NOMO-1 treated with dmso at 0.1 percent for 144 hours (cell line): ENCODE measurements around the gene POC1A.
"Not testable (repeated sequence)": the region's sequence is repeated elsewhere in the genome, so short reads cannot be mapped to it uniquely, and the experiment has no call there.

ENCODE experiments used
- DNase-seq: peaks from one replicate; lab custom pipeline; 2025; ENCODE audit not compliant: unreplicated experiment; lab: John Stamatoyannopoulos, UW

The POC1A gene

DNA sequence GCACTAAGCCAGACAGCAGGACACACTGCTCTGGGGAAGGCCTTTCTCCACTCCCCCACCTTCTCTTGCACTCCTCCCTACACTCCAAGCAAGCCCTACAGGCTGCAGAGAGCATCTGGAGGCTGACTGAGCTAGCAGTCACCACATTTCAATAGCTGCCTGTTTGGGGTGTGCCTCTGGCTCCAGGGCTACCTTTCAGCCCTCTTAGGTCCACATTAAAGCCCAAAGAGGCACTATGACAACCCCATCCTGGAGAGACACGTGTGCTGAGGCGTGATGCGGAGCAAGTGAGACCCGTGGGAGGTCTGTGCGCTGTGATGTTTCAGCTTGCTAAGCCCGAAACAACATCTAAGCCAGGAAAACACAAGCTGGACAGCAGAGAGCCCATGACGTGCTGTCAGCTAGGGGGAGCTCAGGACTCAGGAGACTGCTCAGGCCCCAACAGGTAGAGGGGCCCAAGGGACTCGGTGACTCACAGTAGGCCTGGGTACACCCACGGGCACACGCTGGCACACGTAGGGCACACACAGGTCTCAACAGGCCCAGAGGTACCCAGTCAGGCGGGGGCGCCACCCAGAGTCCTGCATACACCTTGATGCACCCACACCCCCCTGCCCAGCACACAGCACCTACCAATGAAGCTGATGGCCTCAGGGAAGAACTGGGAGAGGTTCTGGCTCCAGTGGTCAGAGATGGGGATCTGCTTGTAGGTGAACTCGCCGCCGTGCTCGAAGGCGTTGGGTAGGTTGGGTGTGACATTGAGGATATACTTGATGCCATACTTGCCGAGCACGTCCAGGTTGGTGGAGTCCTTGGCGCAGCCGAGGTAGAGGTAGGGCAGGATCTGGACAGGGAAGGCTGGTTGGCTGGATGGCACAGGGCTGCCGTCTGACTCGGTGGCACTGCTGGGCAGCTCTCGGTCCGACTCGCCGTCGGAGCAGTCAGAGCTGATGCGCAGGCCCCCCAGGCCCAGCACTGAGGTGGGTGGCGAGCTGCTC is 100.6 kb downstream of the POC1A start:
- no peak for DNase-seq

DNA sequence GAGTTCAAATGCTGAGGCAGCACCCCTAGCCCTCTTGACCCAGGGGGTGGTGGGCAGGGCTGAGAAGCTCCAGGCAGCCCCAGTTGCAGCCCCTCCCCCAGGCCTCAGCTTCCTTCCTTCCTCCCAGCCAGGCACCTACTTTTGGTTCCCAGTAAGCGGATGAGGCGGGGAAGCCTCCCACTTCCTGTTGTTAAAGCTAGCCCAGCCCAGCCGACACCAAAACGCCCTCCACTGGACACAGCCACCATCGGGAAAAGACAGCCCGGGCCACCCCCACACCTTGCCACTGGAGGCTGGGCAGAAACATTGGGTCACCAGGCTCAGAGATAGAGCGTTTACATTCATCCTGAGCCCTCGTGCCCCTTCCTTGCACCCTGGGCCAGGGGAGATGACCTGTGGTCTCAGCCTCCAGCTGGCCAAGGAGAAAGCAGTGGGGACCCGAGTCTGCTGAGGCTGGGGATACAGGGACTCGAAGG is 101.4 kb downstream of the POC1A start:
- DNase-seq: peak; percentile 38

DNA sequence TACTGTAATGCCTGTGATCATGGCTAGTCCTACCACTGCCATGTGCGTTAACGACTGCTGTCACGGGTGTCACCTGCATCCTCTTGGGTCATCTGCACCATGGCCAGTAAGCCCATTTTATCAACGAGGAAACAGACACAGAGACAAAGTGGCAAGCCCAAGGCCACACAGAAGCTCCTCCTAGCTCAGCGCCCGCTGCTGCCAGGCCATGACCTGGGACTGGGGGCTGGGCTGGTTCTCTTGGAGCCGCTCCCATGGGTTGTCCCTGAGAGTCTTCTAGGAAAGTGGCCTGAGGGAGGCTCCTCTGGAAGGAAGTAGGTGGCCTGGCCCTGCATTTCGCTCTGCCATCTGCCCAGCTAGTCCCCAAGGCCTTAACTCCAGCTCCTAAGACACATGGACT is 102.8 kb downstream of the POC1A start:
- DNase-seq: no peak

DNA sequence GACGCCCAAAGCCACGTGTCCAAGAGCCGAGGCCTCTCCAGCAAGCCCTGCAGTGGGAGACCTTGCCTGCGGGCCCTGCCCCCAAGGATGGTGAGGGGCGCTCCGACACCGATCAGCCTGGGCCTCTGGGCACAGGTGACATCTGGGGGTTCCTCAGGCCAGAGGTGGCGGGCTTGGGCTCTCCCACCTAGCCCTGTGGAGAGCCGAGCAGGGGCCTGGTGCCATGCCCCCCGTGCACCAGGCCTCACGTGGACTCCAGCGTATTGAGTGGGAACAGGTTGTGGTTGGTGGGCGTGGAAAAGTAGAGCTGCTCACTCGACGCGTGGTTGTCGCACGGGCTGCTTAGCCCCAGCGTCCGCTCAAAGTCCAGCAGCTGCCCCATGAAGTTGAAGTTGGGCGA is 103.7 kb downstream of the POC1A start:
- DNase-seq: no peak

DNA sequence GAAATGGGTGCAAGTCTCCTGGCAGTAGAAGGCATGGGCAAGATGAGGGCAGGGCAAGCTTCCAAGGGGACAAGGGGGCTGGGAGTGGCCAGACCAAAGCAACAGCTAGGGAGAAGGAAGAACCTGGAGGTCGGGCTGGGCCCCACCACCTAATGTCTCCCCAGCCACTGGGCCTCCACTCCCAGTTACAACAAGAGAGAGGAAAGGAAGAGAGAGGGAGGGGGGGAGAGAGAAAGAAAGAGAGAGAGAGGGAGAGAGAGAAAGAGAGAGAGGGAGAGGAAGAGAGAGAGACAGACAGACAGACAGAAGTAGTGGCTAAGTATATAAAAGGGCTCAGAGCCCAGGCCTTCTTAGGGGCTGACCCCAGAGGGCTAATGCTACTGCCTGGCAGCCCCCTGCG is 104.7 kb downstream of the POC1A start:
- DNase-seq: no peak

DNA sequence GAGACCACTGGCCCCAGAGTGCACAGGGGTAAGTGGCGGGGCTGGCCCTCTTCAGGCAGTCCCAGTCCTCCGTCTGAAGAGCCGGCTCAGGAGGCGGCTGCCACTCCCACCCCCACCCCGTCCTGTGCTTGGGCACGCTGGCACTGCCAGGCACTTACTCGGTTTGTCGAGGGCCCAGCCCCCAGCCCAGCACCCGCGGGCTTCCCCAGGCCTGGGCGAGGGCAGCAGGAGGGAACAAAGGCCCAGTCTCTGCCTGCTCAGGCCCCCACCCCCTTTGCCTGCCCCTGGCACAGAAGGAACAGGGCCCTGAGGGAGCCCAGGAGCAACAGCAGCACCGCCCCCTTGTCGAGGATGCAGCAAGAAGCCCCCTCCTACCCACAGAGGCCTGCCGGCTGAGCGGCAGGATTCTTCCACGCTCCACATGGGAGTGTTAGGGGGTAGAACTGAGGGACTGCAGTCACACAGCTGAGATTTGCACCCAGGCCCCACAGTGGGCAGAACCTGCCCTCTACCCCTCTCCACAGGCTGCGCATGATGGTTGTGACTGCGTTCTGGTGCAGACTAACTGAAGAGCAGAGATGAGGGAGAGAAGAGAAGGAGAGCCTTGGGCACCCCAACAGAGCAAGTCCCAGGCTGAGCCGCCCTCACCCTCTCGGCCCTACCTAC is 106.8 kb downstream of the POC1A start:
- no peak for DNase-seq

DNA sequence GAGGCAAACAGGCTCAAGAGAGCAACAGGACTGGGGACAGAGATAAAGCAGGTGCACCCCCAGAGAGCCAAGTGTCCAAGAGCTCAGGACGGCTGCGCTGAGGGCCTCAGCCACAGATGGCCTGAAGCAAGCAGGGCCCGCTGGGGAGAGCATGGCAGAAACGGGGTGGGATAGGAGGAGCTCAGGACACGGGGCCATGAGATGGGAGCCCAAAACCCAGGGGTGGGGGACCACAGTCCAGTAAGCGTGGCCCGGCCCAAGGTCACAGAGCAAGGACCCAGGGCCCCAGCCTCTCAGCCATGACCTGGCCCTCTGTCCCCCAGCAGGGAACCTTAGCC is 107.4 kb downstream of the POC1A start:
- no peak for DNase-seq

DNA sequence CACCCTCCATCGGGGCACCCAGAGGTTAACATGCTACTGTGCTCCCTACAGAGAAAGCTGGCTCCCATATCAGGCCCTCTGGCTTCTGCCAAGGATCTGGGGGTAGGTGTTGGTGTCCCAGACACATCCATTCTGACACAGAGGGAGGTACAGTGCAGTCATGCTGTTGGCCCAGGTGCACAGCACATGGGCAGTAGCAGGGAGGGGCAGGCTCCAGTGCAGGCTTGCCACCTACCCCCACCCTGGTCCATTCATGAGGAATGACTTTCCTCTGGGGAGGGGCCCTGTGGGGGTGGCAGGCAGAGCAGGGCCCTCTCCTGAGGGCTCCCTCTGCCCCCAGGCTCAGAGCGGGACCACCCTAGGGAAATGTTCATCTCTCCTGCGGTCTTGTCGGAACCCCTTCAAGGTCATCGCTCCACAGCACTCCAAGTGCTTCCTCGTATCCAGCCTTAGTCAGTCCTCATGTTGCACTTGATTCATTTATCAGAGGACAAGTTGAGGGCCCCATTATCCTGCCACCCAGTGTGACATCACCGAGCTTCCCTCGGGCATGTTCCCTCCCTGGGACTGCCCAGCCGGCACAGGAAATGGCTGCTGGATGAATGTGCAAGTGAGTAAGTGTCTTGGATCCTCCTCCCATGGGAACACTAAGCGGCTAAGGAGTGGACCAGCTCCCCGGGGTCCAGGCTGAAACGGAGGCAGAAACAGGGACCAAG is 107.9 kb downstream of the POC1A start:
- no peak for DNase-seq

DNA sequence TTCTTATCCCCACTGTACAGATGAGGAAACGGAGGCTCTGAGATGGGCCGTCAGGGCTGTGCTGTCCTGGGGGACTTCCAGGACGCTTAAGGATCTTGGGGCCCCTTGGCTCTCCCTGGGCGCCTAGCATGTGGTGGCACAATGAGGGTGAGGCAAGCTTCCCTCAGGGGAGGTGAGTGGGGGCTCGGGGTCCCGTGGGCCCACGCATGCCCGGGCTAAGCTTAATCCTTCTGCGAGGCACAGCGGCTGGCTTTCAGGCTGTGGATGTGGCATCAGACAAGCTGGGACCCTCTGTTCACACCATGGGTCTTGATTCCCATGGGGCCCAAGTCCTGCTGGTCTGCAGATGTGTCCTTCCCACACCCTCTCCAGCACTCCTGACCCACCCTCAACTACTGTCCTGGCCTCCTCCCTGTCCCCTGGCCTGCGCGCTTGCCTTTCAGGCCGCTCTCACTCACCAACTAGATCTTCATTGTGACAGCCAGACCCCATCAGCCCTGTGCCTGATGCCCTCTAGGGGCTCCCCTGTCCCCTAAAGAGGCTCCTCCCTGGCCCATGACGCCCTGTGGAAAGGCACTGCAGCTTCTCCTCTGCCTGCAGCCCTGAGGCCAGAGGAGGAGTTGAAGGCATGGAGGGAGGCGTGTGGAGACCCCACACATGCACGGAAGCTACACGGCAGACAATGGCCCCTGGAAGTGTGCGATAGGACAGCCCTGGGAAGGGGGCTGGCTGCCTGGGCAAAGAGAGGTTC is 109.2 kb downstream of the POC1A start:
- DNase-seq: no peak

DNA sequence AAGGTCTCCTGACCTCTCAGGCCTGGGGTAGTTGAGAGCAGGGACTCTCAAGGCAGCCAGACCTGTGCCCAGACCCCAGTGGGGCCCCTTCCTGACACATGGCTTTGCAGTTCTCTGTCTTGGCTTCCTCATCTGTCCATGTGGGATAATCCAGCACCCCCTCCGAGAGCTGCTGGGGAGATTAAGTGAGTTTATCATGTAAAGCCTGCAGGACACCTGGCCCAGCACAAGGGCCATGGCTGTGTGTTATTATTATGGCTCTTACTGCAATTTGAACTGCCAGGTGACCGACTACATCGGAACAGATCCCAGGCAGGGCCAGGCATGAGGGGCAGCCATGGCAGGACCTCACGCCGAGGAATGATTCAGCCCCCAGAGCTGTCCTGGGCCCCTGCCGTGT is 110.5 kb downstream of the POC1A start:
- no peak for DNase-seq

DNA sequence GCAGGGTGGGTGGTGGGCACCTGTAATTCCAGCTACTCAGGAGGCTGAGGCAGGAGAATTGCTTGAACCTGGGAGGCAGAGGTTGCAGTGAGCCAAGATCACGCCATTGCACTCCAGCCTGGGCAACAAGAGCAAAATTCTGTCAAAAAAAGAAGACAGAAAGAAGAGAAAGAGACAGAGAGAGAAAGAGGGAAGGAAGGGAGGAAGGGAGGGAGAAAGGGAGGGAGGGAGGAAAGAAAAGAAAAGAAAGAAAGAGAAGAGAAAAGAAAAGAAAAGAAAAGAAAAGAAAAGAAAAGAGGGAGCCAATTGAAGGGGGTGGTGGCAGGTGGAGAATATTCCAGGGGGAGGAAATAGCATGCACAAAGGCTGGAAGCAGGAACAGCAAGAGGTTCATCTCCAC is 111.2 kb downstream of the POC1A start:
- DNase-seq: not testable (repeated sequence)

DNA sequence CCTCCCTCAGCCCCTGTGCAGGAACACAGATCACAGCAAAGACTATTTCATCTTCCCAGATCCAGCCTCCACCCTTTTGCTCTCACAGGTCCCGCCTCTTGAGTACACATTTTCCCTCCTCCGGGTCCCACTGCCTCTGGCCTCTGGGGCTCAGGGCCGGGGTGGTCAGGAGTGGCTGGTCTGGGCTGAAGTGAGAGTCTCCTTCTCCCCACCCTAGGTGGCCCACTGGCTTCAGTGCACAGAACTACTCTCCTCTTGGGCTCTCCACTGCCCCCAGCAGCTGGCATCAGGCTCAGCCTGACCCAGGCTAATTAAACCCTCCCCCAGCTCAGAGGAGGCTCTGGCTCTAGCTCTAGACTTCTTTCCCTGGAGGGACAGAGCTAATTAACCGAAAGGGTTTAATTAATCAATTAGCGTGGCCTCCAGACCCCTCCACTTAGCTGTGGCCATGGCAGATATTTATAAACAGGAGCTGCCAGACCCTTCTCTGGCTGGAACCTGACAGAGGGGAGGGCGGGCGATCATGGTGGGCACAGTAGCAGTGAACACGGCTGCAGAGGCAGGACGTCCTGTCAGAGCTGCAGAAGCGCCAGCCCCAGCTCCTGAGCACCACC is 113.0 kb downstream of the POC1A start:
- no peak for DNase-seq

DNA sequence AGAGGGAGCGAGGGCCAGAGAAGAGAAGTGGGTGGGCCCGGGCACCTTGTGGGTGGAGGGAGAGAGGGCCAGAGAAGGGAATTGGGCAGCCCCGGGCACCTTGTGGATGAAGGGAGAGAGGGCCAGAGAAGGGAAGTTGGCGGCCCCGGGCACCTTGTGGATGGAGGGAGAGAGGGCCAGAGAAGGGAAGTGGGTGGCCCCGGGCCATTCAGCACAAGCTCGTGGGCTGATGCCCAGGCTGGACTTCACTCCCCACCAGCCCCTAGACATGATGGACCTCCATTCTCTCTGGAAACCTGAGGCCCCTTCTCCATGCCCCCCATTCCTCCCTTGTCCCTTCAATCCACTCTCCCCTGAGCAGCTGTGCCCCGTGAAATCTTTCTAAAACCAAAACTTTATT is 113.6 kb downstream of the POC1A start:
- DNase-seq: no peak

DNA sequence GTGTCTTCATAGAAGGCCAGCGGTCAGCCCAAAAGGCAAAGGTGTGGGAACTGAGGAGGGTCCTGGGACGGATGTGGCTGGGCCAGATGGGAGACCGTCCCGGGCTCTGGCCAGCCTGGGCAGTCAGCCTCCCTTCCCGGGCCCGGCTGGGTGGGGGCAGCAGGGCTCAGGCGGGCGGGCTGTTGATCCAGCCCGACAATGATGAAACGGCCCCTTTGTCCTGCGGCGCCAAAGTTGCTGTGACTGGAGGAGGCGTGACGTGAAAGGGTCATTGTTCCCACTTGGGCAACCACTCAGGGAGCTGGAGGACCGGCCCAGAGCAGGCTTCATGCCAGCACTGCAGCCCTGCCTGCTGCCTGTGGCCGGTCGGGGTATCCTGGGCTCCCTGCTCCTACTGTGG is 114.4 kb downstream of the POC1A start:
- DNase-seq: no peak

DNA sequence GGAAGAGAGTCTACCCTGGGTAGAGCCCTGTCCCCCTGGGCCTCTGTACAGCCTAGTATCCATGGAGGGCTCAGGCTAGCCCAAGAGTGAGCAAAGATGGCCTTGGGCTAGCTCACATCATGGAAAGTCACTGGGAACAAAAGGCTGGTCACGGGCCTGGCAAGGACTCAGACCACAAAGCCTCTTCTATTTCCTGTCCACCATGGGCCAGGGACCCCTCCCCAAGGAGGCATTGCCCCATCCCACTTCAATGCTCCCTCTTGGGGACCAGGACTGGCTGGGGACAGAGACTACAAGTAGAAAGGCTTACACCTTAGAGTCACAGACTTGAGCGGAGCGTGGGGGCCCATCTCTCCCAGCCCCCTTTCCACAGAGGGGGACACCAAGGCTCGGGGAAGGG is 114.8 kb downstream of the POC1A start:
- DNase-seq: no peak

DNA sequence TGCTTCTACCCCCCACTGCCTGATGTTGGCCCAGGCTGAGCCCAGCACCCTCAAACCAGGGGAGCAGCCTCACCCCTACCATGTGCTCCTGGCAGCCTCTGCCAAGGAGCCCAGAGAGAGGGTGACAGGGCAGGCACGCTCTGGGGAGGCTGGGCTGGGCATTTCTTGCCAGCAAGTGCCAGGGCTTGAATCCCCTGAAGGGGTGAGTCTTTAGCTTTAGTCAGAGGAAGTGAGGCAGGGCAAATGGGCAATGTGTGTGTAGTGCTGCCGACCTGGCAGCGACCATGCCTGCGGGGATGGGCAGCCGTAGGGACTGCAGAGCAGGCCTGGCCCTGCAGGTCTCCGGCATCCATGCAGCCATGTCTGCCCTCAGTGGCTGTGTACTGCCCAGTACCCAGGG is 116.0 kb downstream of the POC1A start:
- DNase-seq: no peak

DNA sequence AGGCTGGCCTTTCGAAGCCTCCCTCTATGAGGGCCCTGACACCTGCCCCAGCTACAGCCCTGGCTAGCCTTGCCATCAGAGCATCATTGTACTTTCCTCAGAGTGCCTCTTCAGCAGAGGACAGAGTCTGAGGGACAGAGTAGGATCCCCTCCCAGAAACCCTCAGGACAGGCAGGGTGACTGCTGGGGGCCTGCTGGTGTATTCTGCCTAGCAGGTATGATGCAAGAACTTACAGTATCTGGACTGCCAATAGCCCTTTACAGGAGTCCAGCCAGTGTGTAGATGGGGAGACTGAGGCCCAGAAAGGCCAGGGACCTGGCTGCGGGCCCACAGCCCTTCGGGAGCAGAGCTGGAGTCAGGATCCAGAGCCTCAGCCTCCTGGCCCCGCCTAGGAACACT is 116.9 kb downstream of the POC1A start:
- DNase-seq: no peak

DNA sequence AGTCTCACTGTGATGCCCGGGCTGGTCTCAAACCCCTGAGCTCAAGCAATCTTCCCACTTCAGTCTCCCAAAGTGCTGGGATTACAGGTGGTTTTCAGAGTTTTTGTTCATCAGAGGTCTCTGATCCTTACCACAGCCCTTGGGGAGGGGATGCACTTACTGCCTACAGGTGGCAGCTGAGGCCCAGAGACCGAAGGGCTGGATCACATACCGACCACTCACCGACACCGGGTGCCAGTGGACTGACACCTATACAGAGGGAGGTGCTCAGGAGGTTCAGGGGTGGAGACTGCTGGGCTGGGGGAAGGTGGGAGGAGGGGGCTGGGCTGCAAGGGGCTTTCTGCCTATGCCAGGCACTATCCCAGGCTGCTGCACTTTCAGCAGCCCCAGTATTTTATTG is 117.4 kb downstream of the POC1A start:
- no peak for DNase-seq

DNA sequence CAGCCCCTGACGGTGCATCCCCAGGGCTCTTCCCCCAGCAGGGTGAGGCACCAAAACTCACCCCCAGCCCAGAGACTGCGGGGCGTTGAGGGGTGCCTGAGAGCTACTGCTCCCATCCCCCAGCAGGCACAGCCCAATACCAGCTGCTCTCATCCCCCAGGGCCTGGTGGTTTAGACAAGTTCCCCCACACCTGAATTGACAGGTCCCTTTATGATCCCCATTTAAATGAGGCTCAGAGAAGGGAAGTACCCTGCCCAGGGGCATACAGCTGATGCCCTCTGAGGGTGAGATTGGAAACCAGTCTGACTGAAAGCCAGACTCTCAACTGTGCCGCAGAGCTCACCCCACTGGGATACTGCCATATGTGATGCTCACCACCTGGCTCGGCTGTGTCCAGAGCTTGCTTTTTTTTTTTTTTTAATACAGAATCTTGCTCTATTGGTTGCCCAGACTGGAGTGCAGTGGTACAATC is 118.0 kb downstream of the POC1A start:
- DNase-seq: no peak

DNA sequence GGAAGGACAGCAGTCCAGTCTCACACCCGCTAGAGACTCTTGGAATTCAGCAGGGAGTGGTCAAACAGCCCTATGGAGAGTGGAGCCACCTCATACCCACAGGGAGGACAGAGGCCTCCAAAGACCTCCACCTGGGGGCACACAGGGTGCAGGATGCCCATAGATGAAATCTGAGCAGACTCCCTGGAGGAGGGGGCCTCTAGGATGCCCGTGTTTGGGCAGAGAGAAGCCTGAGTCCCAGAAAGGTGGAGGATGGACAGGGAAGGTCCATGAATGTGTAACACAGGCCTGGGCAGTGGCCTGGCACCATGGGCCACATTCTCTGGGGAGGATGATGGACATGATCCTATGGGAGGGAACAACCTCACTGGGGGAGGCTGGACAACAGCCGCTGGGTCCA is 119.6 kb downstream of the POC1A start:
- no peak for DNase-seq
